T1000 (cell line): Measurements from ENCODE around the gene INS.
"Not testable (repeated sequence)": the region's sequence is repeated elsewhere in the genome, so short reads cannot be mapped to it uniquely, and the experiment has no call there.

Source experiments
- DNase-seq: peaks from one replicate; lab custom pipeline; 2025; ENCODE audit warnings: mixed read lengths; lab: John Stamatoyannopoulos, UW

The INS gene

DNA sequence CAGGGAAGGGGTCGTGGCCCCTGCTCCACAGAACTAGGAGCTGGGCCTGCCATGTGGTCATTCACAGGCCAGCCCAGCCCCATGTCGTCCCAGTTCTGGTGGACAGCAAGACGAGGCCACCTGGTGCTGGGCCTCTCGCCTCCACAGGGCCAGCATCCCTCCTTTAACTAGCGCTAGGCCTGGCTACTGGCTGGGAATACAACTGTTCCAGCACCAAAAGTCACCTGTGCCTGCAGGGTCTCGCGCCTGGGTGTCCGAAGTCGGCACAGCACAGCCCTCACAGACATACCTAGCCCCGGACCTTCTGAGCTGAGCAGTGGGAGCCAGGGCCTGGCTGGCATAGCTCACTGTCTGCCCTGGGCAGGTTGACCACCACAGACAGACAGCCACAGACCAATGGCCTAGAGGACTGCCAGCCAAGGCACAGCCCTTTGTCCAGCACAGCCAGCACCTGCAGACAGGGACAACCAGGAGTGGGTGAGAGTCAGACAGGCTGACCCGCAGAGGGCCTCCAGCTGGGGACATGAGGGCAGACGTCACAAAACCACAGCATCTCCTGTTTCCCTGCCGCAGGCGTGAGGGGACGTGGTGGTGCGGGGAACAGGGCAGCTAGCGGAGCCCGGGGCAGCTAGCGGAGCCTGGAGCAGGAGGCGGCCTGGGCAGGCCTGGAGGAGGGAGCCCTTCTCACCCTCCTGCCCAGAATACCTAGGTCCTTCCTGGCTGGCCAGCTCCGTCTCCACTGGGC, 37.8 kb upstream of the INS start:
- no peak for DNase-seq

DNA sequence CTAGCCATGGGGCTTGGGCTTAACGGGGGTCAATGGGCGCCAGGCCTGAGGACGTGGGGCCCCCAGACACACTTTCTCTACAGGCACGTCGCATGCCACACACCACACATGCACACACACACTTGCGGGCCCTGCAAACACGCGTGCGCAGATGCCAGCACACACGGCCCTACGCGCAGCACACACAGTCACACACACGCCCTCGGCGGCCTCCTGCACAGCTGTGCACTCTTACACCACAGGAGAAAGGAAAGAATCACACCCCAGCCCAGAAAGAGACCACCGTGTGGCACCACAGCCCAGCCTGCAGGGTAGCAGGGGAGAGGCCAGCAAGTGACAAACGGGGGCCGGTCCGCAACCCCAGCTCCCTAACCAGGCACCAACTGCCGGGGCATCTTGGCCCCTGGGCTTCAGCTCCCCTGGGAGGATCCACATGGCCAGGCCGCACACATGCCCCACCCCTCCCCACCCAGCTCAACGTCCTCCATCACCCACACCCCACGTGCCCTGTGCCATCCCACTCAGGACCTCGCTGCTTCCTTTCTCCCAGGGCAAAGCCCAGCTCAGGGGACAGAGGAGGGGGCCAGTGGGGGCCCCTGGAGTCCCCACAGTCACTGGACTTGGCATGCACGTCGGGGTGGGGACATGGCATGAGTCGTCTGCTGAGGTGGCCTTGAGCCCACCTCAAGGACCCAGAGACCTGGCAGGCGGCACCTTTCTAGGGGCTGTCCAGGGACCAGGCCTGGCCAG, 36.9 kb upstream of the INS start:
- DNase-seq, result no peak

DNA sequence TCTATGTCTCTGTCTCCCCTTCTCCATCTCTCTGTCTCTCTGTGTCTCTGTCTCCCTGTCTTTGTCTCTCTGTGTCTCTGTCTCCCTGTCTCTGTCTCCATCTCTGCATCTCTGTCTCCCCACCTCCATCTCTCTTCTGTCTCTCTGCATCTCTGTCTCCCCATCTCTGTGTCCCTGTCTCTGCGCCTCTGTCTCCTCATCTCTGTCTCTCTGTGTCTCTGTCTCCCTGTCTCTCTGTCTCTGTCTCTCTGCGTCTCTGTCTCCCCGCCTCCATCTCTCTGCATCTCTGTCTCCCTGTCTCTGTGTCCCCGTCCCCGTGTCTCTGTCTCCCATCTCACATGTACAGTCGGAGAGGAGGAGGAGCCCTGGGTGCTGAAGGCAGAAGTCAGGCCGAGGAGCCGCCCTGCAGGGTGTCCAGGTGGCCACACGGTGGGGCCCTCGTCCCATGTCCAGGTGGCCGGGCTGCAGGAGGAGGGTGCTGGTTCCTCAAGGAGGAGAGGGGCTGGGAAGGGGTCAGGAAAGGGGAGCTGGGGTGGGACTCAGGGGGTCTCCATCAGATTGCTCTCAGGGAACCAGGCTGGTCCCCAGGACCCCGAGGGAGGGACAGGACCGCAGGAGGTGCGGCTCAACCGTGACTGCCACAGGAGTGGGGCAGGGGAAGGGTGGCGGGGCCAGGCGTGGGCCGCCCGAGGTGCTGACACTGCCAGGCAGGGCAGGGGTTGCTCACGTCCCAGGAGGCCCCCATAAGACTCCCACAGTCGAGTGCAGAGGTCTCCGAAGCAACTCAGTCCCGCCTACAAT, 36.2 kb upstream of the INS start:
- no peak for DNase-seq

DNA sequence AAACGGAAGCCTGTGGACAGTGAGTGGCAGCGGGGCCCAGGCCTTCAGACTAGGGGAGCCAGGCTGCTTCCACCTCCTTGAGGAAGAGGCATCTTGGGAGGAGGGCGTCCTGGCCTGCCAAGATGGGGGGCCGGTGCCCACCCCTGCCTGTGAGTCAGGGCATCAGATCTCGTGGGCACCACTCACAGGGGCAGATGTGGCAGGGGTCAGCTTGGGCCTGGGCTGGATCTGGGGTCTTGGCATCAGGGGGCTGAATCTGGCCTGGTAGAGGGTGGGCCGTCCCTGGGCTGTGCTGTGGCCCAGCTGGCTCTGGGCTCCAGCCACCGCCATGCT, 34.7 kb upstream of the INS start:
- DNase-seq, result no peak

DNA sequence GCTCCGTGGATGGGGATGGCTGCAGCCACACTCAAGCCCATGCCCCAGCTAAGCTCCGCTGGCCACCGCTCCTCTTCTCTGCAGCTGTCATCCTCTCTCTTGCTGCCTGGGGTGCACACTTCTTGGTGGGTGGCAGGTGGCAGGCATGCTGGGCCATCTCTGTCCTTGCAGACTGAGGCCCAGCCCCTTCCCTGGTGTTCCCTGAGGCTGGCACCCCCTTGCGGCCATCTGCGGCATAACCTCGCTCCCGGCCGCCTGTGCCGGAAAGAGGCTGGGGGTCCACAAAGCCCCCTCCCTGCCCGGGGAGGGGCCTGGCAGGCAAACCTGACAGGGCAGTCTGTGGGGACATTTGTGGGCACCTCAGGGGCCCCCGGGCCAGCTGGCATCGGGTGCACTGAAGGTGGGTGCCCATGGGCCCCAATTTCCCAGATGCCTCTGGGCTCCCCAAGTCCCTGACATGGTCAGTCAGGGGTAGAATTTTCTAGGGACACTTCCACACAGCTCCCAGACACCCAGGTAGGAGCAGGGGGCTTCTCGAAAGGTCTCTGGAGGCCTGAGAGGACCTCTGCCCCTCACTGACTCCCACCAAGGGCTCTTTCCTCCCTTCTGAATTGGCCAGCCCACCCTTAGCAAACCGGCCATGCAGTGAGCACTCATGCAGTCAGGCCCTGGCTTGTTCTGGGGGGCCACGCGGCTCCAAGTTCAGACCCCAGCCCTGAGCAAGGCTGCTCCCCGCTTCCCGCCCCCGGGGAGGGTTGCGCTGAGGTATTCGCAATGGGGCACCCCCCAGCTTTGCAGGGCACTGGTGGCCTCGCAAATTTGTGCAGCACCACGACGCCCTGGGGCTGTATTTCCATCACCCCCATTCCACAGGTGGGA, 34.1 kb upstream of the INS start:
- DNase-seq, result no peak

DNA sequence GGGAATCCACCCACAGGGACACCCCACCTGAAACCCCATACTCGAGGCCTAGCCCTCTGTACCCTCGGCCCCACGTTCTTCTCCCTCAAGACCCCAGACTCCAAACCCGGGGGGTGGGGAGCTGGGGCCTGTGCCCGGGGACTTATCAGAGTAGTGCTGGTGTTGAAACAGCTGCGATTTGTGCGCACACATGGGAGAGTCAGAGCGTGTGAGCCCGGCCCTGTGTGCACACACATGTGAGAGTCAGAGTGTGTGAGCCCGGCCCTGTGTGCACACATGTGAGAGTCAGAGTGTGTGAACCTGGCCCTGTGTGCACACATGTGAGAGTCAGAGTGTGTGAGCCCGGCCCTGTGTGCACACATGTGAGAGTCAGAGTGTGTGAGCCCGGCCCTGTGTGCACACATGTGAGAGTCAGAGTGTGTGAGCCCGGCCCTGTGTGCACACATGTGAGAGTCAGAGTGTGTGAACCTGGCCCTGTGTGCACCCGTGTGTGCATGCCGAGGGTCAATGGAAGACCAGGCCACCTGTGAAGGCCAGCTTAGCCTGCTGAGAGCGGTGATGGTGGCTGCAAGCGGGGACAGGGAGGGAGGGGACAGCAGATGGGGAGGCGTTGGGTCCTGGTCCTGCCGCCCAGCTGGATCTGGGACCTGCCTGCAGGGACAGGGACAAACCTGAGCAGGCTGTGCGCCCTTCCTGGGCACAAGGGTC, 33.0 kb upstream of the INS start:
- DNase-seq, result not testable (repeated sequence)

DNA sequence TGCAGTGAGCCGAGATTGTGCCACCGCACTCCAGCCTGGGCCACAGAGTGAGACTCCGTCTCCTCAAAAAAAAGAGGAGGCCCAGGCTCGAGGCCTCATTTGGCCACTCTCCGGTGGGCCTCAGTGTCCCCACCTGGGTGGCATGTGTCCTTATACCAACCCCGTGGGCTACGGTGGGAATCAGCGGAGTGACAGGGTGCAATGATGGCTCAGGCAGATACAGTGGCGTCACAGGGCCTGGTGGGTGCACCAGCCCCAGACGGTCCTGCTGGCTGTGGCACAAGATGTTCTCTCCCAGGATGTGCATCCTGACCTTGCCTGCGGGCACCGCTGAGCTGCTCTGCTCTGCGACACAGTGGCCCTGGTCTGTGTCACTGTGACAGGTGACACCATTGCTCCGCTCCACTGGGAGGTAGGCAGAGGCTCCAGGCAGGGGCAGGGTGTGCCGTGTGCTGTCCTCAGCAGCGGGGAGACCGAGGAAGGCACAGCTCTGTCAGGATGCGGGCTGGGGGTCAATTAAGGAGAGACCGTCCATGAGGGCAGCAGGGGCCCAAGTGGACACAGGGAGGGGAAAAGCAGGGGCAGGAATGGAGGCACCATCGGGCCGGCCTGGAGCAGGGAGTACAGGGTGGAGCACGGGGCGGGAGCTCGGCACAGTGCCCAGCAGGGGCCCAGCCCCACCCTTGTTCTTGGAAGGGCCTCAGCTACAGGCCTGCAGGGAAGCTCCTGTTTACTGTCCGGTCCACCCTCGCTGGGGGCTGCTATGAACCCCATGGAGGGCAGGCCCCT, 32.3 kb upstream of the INS start:
- no peak for DNase-seq

DNA sequence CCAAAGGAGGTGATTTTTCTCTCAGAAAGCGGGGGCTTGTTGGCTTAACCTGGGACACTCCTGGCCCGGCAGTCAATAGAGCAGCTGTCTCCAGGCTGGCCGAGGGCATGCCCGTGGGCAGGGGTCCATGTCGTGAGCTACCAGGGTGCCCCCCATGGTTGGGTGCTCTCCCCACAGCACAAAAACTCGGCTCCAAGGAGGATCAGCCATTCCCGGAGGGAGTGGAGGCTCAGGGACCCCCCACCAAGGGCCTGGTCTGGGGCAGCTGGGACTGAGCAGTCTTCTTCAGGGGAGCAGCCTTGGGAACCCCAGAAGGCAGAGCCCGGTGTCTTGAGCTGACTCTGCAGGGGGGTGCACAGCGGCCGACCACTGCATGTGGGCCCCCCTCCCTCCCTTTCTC, 31.4 kb upstream of the INS start:
- no peak for DNase-seq

DNA sequence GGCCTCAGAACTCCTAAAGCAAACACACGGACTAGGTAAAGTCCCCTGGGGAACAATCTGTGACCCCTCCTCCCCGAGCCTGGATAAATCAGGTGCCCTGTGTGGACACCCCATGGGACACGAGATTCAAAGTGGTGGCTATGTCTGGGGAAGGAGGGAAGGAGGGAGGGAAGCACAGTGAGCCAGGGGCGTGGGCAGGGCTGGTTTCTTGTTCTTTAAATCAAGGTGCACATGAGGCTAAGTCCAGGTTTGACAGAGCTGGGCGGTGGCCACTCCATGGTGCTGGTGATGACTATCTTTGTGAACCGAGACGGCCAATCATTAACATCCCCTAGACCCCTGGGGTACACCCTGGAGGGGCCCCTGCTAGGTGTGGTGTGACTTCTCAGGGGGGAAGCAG, 30.9 kb upstream of the INS start:
- no peak for DNase-seq

DNA sequence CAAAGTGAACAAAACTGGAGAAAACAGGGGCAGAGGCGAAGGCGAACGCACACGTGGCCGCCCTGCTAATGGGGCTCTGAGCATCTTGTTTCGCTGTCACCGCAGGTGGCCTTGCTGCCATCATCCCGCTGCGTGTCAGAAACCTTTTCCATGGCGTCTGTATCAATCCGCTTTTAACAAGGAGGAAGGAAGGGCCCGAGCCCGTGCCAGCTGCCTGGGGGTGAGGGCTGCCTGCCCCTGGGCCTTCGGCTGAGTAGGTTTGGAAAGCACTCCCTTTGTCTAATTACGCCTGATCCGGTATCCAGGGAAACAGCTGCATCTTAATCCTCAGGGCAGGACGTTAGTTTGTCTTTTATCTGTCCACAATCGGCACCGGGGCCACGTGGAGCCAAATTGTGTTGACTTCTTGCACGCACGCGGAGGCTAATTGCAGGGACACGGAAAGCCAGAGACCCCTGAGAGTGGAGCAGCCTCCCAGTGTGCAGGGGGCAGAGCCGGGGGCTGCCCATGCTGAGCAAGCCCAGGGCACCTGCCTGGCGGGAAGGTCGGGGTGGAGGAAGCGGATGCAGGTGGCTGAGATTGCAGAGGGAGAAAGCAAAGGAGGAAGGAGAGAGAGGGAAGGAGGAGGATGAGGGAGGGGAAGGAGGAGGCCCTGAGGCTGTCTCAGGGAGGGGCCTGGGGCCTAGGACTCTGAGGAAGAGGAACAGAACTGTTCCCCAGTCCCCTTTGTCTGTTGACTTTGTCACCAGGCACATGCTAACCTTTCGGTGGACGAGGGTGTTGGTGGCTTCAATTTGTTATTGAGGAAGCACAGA, 29.9 kb upstream of the INS start:
- DNase-seq, result no peak

DNA sequence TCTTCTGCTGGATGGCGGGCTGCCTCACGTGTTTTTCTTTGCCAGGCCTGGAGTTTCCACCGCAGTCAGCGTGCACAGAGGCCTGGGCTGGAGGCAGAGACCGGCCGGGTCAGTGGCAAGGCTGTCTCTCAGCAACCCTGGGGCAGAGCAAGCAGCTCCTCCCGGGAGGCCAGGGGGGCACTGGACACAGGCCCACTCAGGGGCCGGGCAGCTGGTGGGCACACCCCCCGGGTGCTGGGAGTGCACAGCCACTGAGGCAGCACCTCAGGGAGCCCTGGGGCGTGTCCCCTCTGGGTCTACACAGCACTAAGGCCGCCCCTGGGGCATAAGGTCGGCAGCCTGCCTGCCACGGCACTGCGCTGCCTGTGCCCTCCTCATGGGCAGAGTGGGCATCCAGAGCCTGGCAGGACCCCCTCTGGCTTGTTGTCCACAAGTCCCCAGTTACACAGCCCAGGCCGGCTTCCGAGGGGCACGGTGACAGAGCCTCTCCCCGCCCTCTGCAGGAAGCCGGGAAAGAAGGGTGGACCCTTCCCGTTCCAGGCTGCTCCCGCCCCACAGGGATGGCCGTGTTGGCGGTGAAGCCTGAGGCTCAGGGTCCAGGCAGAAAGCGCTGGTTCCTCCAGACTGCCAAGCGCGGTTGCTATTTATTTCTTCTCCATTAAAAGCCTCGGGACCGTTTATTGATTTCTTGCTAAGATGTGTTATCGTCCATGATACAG, 29.1 kb upstream of the INS start:
- no peak for DNase-seq

DNA sequence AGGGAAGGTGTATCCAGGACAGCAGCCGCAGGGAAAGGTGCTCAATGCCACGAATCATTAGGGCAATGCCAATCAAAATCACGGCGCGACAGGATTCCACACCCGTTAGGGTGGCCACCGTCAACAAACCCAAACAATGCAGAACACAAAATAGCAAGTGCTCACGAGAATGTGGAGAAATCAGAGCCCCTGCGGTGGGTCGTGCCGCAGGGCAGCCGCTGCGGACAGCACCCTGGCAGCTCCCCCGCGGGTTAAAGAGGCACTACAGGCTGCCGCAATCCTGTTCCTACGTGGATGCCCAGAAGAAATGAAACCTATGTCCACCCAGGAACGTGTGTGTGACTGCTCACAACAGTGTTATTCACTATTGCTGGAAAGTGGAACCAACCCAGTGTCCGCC, 27.7 kb upstream of the INS start:
- no peak for DNase-seq

DNA sequence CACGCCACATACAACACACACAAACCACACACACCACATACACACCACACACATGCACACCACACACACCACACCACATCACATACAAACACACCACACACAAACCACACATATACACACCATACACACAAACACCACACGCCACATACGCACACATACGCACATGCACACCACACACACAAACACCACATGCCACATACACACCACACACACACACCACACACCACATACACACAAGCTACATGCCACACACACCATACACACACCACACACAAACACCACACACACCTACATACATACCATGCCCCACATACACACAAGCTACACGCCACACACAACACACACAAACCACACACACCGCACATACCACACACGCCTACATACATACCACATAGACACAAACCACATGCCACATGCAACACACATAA, 26.3 kb upstream of the INS start:
- no peak for DNase-seq

DNA sequence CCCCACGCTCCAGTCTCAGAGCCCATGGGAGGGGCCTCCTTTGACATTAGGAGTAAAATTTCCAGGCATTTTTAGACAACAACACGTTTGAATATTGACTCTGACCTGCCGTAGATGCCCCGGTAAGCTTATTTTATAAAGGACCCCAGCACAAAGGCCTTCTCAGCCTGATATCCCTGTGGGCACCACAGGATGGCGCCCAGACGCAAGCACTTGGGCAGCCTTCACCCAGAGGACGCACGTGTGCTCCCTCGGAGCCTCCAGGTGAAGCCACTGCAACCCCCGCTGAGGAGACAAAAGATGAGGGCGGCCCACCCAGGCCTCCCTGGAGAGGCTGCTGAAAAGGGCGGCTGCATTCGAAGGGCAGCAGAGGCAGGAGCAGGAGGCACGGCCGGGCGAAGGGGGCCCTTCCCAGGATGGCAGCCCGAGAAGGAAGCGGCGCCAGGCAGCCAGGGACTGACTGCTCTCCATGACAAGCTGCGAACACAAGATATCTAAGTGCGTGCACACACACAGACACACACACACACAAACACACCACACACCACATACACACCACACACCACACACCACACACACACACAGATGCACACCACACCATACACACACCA, 25.8 kb upstream of the INS start:
- DNase-seq, result no peak

DNA sequence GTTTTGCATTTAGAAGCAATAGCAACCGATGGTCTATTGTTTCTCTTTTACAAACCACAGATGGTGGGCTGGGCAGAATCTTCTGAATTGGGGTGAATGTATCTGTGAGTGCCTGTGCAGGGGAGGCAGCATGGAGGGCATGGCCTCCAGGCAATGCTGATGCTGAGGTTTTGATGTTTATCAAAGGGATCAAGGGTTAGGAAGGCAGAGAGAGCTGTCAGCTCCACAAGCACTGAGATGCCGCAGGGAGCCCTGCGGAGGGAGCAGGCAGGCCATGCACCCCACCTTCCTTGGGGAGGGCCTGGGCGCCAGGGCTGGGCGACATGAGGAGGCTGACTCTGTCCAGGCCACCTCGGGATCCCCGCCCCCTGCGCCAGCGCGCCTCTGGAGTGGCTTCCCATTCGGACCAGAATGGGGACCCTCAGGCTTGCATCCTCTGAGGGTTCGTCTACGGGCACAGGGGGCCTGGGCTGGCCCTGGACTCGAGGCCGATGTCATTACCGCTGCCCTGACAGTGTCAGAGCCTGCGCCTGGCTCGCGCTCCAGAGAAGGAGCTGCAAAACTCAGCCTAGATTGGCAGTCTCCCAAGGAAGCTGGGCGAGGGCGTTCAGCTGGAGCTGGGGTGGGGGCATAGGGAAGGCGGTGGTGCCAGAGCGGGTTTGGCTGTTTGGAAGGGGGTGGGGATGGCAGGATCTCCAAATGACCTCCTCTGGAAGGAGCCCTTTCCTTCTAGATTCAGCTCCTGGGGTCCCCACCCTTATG, 24.5 kb upstream of the INS start:
- DNase-seq, result no peak

DNA sequence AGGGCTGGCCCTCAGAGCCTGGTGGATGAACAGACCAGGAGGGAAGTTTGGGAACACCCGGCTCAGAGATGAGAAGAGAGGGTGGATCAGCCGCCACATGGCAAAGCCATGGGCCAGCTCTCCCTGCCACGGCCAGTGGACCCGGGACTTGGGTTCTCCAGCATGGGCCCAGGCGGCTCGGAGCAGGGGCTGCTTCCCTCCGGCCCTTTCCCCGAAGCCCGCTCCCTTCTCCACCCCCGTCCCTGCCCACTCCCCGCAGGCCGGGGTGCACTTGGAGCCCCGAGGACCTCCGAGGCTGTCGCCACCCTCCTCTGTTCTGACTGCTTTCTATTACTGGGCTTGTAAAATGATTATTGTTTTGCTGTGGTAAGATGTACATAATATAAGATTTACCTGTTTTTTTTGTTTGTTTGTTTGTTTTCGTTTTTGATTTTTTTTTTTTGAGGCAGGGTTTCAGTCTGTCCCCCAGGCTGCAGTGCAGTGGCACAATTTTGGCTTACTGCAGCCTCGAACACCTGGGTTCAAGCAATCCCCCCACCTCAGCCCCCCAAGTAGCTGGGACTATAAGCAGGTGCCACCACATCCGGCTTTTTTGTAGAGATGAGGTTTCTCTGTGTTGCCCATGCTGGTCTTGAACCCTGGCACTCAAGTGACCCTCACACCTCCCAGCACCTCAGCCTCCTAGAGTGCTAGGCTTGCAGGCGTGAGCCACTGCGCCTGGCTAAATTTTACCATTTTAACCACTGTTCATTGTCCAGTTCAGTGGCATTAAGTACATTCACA, 21.9 kb upstream of the INS start:
- no peak for DNase-seq

DNA sequence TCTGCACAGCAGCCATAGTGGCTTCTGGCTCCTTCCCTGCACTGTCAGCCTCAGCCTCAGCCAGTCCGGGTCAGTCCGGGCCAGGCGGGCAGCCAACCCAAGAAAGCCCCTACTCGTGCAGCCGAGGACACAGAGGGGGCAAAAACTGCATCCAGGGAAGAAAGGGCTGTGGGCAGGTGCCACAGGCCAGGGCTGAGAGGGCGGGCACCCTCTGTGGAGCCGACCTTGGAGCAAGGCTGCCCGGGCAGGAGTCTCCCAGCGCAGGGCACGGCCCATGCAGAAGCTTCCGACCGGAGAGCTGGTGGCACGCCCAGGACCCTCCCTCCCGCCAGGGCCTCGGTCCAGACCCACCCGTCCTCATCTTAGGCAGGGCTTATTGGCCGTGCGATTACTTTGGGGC, 21.1 kb upstream of the INS start:
- no peak for DNase-seq
